ENCODE measurements around the gene ZBTB42. TPM values are rescaled to one million over a fixed set of nuclear protein-coding genes. Genes with fewer than 3 reads are reported as not detected.
"Not testable (repeated sequence)": the region's sequence is repeated elsewhere in the genome, so short reads cannot be mapped to it uniquely, and the experiment has no call there.

The ZBTB42 gene
- total RNA-seq, 2 experiments from 2014 or later, result 1.1 to 1.4 TPM

- Mint-ChIP-seq H3K27me3 (peaks cover 8% of the 10 kb centered on the region), H3K4me1 (peaks cover 13% of the 10 kb centered on the region), H3K27ac (no peak overlapping the region), H3K36me3 (peaks cover 7% of the 10 kb centered on the region), H3K4me3 (no peak overlapping the region), H3K9me3 (peaks cover 7% of the 10 kb centered on the region)
- no peak for DNase-seq
Measured at GRCh38 chr14:104821971-104822608, 21.2 kb downstream of the ZBTB42 start.

GRCh38 chr14:104822821-104823615 lies 22.1 kb downstream of the ZBTB42 start:
- Mint-ChIP-seq H3K4me3 (no peak overlapping the region), H3K27ac (no peak overlapping the region), H3K36me3 (peaks cover 7% of the 10 kb centered on the region), H3K9me3 (peaks cover 7% of the 10 kb centered on the region), H3K27me3 (peaks cover 12% of the 10 kb centered on the region), H3K4me1 (peaks cover 13% of the 10 kb centered on the region)
- DNase-seq, result no peak

- H3K9me3 Mint-ChIP-seq, result peaks cover 7% of the 10 kb centered on the region
- no peak for DNase-seq
- H3K27me3 Mint-ChIP-seq, result peaks cover 12% of the 10 kb centered on the region
- no peak overlapping the region for H3K4me3 Mint-ChIP-seq
- H3K27ac Mint-ChIP-seq, result no peak overlapping the region
- no peaks in the 10 kb centered on the region for H3K36me3 Mint-ChIP-seq
- H3K4me1 Mint-ChIP-seq, result peaks cover 9% of the 10 kb centered on the region
Measured at GRCh38 chr14:104824353-104824997, 23.6 kb downstream of the ZBTB42 start.

GRCh38 chr14:104826189-104826860 lies 25.4 kb downstream of the ZBTB42 start:
- Mint-ChIP-seq H3K9me3 (peaks cover 7% of the 10 kb centered on the region), H3K27me3 (peaks cover 12% of the 10 kb centered on the region), H3K4me3 (peak overlapping the region; percentile 76), H3K36me3 (no peaks in the 10 kb centered on the region), H3K27ac (no peak overlapping the region), H3K4me1 (peaks cover 9% of the 10 kb centered on the region)
- peak; percentile 94 for DNase-seq

GRCh38 chr14:104826861-104827176 lies 25.9 kb downstream of the ZBTB42 start:
- Mint-ChIP-seq H3K27me3 (peaks cover 12% of the 10 kb centered on the region), H3K4me1 (peaks cover 9% of the 10 kb centered on the region), H3K27ac (no peak overlapping the region), H3K36me3 (no peaks in the 10 kb centered on the region), H3K9me3 (peaks cover 7% of the 10 kb centered on the region), H3K4me3 (peak overlapping the region; percentile 62)
- no peak for DNase-seq

- H3K9me3 Mint-ChIP-seq, result peaks cover 7% of the 10 kb centered on the region
- no peaks in the 10 kb centered on the region for H3K36me3 Mint-ChIP-seq
- H3K4me3 Mint-ChIP-seq, result peak overlapping the region; percentile 62
- peak; percentile 62 for DNase-seq
- peaks cover 9% of the 10 kb centered on the region for H3K4me1 Mint-ChIP-seq
- peaks cover 12% of the 10 kb centered on the region for H3K27me3 Mint-ChIP-seq
- no peak overlapping the region for H3K27ac Mint-ChIP-seq
Measured at GRCh38 chr14:104827177-104828055, 26.5 kb downstream of the ZBTB42 start.

- H3K9me3 Mint-ChIP-seq, result no peaks in the 10 kb centered on the region
- no peak for DNase-seq
- H3K36me3 Mint-ChIP-seq, result no peaks in the 10 kb centered on the region
- peaks cover 6% of the 10 kb centered on the region for H3K4me1 Mint-ChIP-seq
- peaks cover 7% of the 10 kb centered on the region for H3K27me3 Mint-ChIP-seq
- no peak overlapping the region for H3K27ac Mint-ChIP-seq
- H3K4me3 Mint-ChIP-seq, result no peak overlapping the region
Measured at GRCh38 chr14:104830781-104831180, 29.9 kb downstream of the ZBTB42 start.

- not testable (repeated sequence) for H3K4me1 Mint-ChIP-seq, H3K36me3 Mint-ChIP-seq, H3K9me3 Mint-ChIP-seq, H3K27ac Mint-ChIP-seq, H3K4me3 Mint-ChIP-seq, H3K27me3 Mint-ChIP-seq, DNase-seq
Measured at GRCh38 chr14:104836171-104836935, 35.5 kb downstream of the ZBTB42 start.

GRCh38 chr14:104841730-104842129 lies 40.8 kb downstream of the ZBTB42 start:
- Mint-ChIP-seq H3K4me1 (peaks cover 8% of the 10 kb centered on the region), H3K4me3 (no peak overlapping the region), H3K36me3 (no peaks in the 10 kb centered on the region), H3K27ac (no peak overlapping the region), H3K9me3 (no peaks in the 10 kb centered on the region), H3K27me3 (peaks cover 56% of the 10 kb centered on the region)
- DNase-seq, result no peak

GRCh38 chr14:104843006-104843405 lies 42.1 kb downstream of the ZBTB42 start:
- Mint-ChIP-seq H3K9me3 (no peaks in the 10 kb centered on the region), H3K4me1 (peaks cover 8% of the 10 kb centered on the region), H3K27me3 (peaks cover 64% of the 10 kb centered on the region), H3K27ac (no peak overlapping the region), H3K36me3 (no peaks in the 10 kb centered on the region), H3K4me3 (no peak overlapping the region)
- DNase-seq, result no peak

GRCh38 chr14:104843442-104844305 lies 42.8 kb downstream of the ZBTB42 start:
- DNase-seq, result no peak
- Mint-ChIP-seq H3K27me3 (peaks cover 63% of the 10 kb centered on the region), H3K9me3 (no peaks in the 10 kb centered on the region), H3K27ac (no peak overlapping the region), H3K4me3 (peak overlapping the region; percentile 22), H3K4me1 (peaks cover 8% of the 10 kb centered on the region), H3K36me3 (no peaks in the 10 kb centered on the region)

GRCh38 chr14:104844306-104845032 lies 43.6 kb downstream of the ZBTB42 start:
- no peaks in the 10 kb centered on the region for H3K36me3 Mint-ChIP-seq
- H3K4me3 Mint-ChIP-seq, result peak overlapping the region; percentile 42
- H3K27me3 Mint-ChIP-seq, result peaks cover 67% of the 10 kb centered on the region
- DNase-seq, result no peak
- no peaks in the 10 kb centered on the region for H3K9me3 Mint-ChIP-seq
- H3K4me1 Mint-ChIP-seq, result peaks cover 8% of the 10 kb centered on the region
- no peak overlapping the region for H3K27ac Mint-ChIP-seq

Data from activated naive CD8-positive, alpha-beta T cell treated with anti-CD3 and anti-CD28 coated beads for 36 hours (primary cell).